Measurements from ENCODE around the gene MON1A. TPM values are rescaled to one million over a fixed set of nuclear protein-coding genes. Genes with fewer than 3 reads are reported as not detected.

Gene MON1A
- total RNA-seq, 2 experiments from 2014 or later: 6.9 to 8.5 TPM

GRCh38 chr3:49859576-49860305 lies 69.9 kb downstream of the MON1A start:
- no peaks in the 10 kb centered on the region for H3K36me3 Mint-ChIP-seq (ENCODE audit: low read depth)
- DNase-seq: no peak
- no peak for ATAC-seq
- H3K4me3 Mint-ChIP-seq: no peak overlapping the region
- peaks cover 10% of the 10 kb centered on the region for H3K4me1 Mint-ChIP-seq (ENCODE audit: low read depth)
- TF ChIP-seq CTCF (IDR thresholded peaks at IDR 0.05): no peak
- no peaks in the 10 kb centered on the region for H3K9me3 Mint-ChIP-seq
- intact Hi-C loops (cut with micrococcal nuclease): no loop called here
- POLR2A ChIA-PET: no interaction called here
- H3K27me3 Mint-ChIP-seq: peaks cover 5% of the 10 kb centered on the region
- CTCF ChIA-PET: no interaction called here
- no peak overlapping the region for H3K27ac Mint-ChIP-seq

Other genes starting within 250 kb of the MON1A start
- gene MST1, start 240.3 kb downstream of the MON1A start, total RNA-seq: 10 to 100 TPM in 1 of 2 experiments, 1 to 10 TPM in 1; 9.6 to 11.8 TPM
- 10 to 100 TPM; 22.0 to 31.7 TPM for gene RNF123, start 240.3 kb downstream of the MON1A start, total RNA-seq
- under 1 TPM in 1 of 2 experiments, not detected in 1; 0.23 TPM for gene AMIGO3, start 210.1 kb downstream of the MON1A start, total RNA-seq
- gene GMPPB, start 205.9 kb downstream of the MON1A start, total RNA-seq: 10 to 100 TPM; 34.7 to 35.2 TPM
- 10 to 100 TPM; 23.5 to 24.2 TPM for gene IP6K1, start 143.3 kb downstream of the MON1A start, total RNA-seq
- not detected for gene CDHR4, start 129.9 kb downstream of the MON1A start, total RNA-seq
- gene INKA1, start 126.5 kb downstream of the MON1A start, total RNA-seq: 1 to 10 TPM; 1.8 to 2.8 TPM
- gene UBA7, start 115.9 kb downstream of the MON1A start, total RNA-seq: 10 to 100 TPM; 69.9 to 72.3 TPM
- gene TRAIP, start 73.2 kb downstream of the MON1A start, total RNA-seq: 10 to 100 TPM; 23.2 to 25.1 TPM
- 1 to 10 TPM; 1.8 to 2.1 TPM for gene CAMKV, start 59.9 kb downstream of the MON1A start, total RNA-seq
- 1 to 10 TPM in 1 of 2 experiments, under 1 TPM in 1; 0.79 to 1.1 TPM for gene MST1R, start 25.9 kb downstream of the MON1A start, total RNA-seq
- 10 to 100 TPM; 90.8 to 95.2 TPM for gene RBM6, start 10.3 kb upstream of the MON1A start, total RNA-seq
- gene RBM5, start 159.1 kb upstream of the MON1A start, total RNA-seq: 100 to 1,000 TPM; 103 to 106 TPM
- gene SEMA3F, start 225.5 kb upstream of the MON1A start, total RNA-seq: under 1 TPM; 0.34 to 0.43 TPM